Measurements from ENCODE around the gene RPL3.

RPL3 gene

DNA sequence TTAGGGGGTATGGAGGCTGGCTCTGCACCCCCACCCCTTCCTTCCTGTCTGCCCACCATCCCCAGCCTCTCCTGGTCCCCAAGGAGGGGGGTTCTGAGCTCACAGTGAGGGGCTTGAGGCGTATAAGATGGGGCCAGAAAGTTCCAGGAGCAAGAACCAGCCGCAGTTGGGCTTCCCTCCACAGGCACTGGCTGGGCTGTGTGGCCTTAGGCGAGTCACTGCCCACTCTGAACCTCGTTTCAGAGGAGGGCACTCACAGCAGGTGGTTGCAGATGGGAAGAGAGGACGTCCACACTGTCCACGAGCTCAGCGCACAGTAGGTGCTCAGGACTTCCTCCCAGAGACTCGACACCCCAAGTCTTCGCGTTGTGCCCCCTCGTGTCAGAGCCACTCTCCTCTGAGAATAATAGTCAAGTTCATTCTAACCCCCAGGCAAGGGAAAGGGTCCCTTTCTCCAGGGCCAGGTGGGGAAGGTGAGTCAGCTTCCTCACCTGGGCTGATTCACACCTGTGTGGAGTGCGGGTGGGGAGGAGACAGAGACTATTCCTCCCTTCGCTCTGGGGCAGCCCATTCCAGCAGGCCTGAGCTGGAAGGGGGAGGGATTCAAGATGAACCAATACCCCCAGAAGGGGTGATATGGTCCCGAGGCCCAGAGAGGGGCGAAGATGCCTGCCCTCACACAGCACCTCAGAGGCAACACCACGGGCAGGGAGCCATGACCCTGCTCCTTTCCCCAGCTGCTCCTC lies 29.3 kb downstream of the RPL3 start:
- TF ChIP-seq, protein P1, sequence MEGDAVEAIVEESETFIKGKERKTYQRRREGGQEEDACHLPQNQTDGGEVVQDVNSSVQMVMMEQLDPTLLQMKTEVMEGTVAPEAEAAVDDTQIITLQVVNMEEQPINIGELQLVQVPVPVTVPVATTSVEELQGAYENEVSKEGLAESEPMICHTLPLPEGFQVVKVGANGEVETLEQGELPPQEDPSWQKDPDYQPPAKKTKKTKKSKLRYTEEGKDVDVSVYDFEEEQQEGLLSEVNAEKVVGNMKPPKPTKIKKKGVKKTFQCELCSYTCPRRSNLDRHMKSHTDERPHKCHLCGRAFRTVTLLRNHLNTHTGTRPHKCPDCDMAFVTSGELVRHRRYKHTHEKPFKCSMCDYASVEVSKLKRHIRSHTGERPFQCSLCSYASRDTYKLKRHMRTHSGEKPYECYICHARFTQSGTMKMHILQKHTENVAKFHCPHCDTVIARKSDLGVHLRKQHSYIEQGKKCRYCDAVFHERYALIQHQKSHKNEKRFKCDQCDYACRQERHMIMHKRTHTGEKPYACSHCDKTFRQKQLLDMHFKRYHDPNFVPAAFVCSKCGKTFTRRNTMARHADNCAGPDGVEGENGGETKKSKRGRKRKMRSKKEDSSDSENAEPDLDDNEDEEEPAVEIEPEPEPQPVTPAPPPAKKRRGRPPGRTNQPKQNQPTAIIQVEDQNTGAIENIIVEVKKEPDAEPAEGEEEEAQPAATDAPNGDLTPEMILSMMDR (IDR thresholded peaks at IDR 0.05; ENCODE audit: low read depth, low read length): no peak
- no peak overlapping the region for H3K4me3 ChIP-seq (ENCODE audit: low read depth, low read length)

DNA sequence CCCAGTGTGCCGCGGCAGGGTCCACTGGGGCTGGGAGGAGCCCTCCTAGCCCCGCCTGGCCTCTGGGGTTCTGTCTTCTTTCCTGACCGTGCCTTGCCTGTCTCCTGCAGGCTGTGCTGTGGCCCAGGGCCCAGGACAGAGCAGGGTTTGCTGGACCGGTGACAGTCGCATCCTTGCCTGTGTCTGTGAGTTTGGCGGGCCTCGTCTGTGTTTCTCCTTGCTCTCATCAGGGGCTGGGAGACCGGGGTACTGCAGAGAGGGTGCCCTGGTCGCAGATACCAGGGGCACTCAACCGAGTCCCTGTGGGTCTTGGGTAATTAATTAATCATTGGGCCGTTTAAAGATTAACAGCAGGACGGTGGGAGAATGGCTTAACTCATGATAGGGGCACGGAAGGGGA lies 29.9 kb downstream of the RPL3 start:
- no peak overlapping the region for H3K4me3 ChIP-seq (ENCODE audit: low read depth, low read length)
- TF ChIP-seq, protein P1 (IDR thresholded peaks at IDR 0.05; ENCODE audit: low read depth, low read length): no peak

DNA sequence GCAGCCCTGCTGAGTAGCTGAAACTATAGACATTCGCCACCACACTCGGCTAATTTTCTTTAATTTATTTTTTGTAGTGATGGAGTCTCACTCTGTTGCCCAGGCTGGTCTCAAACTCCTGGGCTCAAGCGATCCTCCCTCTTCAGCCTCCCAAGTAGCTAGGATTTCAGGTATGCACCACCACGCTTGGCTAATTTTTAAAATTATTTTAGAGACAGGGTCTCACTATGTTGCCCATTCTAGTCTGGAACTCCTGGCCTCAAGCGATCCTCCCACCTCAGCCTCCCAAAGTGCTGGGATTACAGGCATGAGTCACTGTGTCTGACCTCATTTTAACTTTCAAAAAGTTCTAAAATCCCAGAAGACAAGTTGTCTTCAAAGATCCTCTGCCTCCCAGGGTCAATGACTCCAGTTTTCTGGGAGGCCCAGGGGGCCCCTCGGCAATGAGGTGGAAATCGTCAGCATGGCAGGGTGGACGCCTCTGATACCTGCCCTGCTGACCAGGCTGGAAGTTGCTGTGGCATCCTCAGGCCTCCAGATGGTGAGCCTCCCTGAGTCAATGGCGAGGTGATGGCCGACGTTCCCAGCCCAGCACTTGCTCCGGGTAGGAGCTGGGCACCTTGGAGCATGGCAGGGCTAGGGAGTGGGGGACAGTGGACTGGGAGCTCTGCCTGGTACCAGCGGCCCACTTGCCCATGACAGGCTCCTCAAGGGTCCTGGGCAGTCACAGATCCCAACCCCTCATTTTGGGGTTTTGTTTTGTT lies 31.1 kb downstream of the RPL3 start:
- TF ChIP-seq, protein P1 (IDR thresholded peaks at IDR 0.05; ENCODE audit: low read depth, low read length): no peak
- H3K4me3 ChIP-seq (ENCODE audit: low read depth, low read length): no peak overlapping the region

DNA sequence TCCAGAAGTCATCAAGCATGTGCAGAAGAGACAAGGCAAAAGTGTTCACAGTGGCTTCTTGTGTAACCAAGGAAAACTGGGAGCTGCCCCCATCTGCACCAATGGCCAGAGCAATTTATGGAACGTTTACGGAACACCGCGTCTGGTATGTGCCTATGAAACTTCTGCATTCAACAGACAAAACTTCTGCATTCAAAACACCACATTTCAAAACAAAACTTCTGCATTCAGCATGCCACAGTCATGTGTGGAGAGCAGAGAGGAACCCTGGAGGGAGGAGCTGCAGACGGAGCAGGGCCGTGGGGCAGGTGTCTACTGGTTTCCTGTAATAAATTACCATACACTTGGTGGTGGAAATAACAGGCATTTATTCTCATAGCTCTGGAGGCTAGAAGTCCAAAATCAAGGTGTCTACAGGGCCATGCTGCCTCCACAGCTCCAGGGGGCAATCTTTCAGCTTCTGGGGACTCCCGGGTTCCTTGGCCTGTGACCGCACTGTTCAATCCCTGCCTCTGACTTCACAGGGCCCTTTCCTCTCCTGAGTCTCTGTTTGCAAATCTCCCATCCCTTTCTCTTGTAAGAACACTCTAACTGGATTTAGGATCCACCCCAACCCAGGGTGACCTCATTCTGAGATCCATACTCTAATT lies 32.2 kb downstream of the RPL3 start:
- no peak overlapping the region for H3K4me3 ChIP-seq (ENCODE audit: low read depth, low read length)
- TF ChIP-seq, protein P1 (IDR thresholded peaks at IDR 0.05; ENCODE audit: low read depth, low read length): no peak

DNA sequence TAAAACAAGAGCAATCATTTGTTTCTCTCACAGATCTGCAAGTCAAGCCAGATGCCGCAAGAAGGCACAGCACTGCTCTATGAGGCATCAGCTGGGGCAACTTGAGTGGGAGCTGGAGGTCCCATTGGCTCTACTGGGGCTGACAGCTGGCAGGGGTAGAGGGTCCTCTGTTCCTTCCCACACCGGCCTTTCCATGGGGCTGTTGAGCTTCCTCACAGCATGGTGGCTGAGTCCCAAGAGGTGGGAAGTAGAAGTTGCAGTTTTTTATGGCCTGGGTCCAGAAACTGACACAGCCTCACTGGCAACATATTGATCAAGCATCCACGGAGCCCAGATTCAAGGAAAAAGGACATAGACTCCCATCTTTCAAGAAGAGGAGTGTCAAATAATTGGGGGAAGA lies 34.4 kb downstream of the RPL3 start:
- TF ChIP-seq, protein P1 (IDR thresholded peaks at IDR 0.05; ENCODE audit: low read depth, low read length): no peak

DNA sequence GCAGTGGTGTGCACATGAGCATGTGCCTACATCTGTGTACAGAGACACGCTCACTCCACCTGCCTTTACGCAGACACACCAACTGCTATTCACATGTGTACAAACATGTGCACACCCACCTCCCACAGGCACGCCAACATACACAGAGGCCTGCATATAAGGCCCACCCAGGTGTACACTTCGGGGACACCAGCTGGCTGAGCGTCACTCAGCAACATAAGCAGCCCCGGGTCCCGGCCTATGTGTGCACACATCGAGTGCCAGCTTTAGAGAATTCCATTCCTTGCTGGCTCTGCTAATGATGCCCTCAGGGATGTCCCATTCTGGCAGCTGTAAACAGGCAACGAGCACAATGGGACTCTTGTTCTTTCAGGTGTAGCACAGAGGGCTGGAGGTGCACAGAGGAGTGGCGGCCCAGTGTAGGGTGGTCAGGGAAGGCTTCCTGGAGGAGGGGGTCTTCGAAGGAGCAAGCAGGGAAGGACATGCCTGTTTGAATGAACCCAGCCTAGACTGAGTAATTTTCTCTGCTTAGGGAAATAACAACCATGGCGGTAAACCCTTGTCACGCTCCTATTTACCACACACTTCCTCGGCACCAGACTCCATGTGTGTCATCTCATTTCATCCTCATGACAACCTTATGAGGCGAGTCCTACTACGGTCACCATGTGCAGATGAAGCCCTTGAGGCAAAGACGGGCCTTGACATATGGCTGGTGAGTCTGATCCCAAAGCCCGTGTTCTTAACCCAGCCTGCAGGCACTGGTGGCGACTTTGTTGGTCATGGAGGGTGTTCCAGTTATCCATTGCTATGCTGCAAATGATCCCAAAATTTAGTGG lies 35.1 kb downstream of the RPL3 start:
- no peak overlapping the region for H3K4me3 ChIP-seq (ENCODE audit: low read depth, low read length)

More for the DNA sequence above, 34.4 kb downstream of the RPL3 start:
- H3K4me3 ChIP-seq (ENCODE audit: low read depth, low read length): no peak overlapping the region

More for the DNA sequence above, 35.1 kb downstream of the RPL3 start:
- TF ChIP-seq, protein P1 (IDR thresholded peaks at IDR 0.05; ENCODE audit: low read depth, low read length): no peak
